NB4 (cell line): ENCODE data around the gene RNF225.

Source experiments
- DNase-seq: peaks from one replicate; pipeline ENCODE4 v3.0.0; 2010; ENCODE audit warnings: low read depth
- H3K4me3 ChIP-seq: one replicate; pipeline ENCODE4 v1.5.1; 2011; ENCODE audit warnings: mild to moderate bottlenecking, low read depth, low read length, moderate library complexity
- MYC ChIP-seq: IDR thresholded peaks from 2 replicates; pipeline ENCODE4 v1.6.1; 2011; ENCODE audit warnings: low read depth, low read length
- POLR2A ChIP-seq: IDR thresholded peaks from 2 replicates; pipeline ENCODE4 v1.6.1; 2011; ENCODE audit warnings: mild to moderate bottlenecking; ENCODE audit not compliant: insufficient read length; ENCODE audit errors: extremely low read depth
- TF ChIP-seq, protein P1 (sequence below): IDR thresholded peaks from 2 replicates; pipeline ENCODE4 v1.6.1; 2011; ENCODE audit warnings: low read depth, low read length
- TF ChIP-seq, protein P2 (sequence below): IDR thresholded peaks from one replicate; pipeline ENCODE4 v1.5.1; 2012; ENCODE audit warnings: low read depth, low read length

The RNF225 gene

DNA sequence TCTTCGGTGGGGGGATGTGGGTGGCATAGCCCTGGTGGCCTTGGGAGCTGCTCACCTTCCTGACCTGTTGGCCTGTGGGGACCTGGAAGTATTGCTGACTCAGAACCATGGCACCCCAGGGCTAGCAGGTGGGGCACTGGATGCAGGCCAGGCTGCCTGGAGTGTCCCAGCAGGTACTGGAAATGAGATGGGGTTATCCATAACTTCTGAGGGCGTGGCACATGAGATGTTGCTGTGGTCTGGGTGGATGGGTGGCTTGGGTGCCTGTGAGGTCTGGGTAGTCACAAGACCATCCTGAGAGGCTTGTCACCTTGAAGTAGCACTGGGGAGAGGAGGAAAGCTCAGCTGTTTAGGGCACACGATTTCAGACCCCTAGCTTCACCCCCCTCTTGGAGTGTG lies 636 bp upstream of the RNF225 start:
- no peak for DNase-seq
- no peak for TF ChIP-seq MYC
- TF ChIP-seq, protein P1, sequence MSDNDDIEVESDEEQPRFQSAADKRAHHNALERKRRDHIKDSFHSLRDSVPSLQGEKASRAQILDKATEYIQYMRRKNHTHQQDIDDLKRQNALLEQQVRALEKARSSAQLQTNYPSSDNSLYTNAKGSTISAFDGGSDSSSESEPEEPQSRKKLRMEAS = no peak
- TF ChIP-seq POLR2A = no peak
- TF ChIP-seq, protein P2, sequence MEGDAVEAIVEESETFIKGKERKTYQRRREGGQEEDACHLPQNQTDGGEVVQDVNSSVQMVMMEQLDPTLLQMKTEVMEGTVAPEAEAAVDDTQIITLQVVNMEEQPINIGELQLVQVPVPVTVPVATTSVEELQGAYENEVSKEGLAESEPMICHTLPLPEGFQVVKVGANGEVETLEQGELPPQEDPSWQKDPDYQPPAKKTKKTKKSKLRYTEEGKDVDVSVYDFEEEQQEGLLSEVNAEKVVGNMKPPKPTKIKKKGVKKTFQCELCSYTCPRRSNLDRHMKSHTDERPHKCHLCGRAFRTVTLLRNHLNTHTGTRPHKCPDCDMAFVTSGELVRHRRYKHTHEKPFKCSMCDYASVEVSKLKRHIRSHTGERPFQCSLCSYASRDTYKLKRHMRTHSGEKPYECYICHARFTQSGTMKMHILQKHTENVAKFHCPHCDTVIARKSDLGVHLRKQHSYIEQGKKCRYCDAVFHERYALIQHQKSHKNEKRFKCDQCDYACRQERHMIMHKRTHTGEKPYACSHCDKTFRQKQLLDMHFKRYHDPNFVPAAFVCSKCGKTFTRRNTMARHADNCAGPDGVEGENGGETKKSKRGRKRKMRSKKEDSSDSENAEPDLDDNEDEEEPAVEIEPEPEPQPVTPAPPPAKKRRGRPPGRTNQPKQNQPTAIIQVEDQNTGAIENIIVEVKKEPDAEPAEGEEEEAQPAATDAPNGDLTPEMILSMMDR = no peak
- H3K4me3 ChIP-seq = no peak overlapping the region

DNA sequence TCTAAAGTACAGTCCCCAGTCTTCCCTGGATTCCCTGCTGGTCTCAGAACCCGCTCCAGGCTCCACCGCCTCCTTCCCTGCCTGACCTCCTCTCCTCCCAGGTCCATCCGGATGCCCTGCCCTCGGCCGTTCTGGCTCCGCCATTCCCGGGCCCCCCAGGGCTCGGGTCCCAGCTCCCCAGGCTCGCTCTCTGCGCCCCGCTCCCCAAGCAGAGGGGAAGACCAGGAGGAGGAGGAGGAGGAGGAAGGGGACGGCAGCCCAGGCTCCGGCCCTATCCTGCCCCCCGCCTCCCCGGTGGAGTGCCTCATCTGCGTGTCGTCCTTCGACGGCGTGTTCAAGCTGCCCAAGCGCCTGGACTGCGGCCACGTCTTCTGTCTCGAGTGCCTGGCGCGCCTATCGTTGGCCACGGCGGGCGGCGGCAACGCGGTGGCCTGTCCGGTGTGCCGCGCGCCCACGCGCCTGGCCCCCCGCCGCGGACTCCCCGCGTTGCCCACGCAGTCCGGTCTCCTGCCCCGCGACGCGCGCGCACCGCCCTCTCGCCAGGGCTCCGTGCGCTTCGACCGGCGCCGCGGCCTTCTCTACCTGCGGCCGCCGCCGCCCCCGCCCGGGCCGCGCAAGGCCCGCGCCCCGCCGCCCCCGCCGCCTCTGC lies 647 bp downstream of the RNF225 start:
- no peak for DNase-seq
- TF ChIP-seq POLR2A (no peak), MYC (no peak)
- TF ChIP-seq, protein P1 = no peak
- TF ChIP-seq, protein P2 = no peak
- H3K4me3 ChIP-seq = no peak overlapping the region

DNA sequence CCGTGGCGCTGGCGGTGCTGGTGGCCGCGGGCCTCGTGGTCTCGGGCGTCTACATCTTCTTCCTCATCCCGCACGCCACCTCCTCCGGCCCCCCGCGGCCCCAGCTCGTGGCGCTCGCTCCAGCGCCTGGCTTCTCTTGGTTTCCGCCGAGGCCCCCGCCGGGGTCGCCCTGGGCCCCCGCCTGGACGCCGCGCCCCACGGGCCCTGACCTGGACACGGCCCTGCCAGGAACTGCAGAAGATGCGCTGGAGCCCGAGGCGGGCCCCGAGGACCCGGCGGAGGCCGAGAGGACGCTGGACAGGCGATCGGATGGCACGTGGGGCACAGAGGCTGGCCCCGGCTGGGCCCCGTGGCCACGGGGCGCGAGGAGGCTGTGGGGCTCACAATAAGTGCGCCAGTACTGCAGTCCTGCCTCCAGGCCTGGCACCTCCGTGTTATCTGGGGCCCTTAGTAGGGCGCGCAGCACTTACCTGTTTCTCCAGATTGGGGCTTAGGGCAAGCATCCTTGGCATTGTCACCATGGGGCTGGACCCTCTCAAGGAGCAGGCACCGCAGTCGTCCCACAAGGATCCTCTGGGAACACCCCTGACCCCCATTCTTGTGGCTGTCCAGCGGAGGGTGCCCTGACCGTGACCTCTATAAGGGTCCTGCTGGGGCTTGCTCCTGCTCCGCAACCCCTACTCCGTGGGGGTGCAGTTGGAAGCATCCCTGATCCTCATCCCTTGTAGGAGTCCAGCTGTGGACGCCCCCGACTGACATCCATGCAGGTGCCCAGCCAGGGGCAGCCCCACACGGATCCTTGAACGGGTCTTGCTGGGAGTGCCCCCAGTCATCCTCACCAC lies 1.5 kb downstream of the RNF225 start:
- DNase-seq = no peak
- H3K4me3 ChIP-seq = no peak overlapping the region
- TF ChIP-seq, protein P2 = no peak
- TF ChIP-seq POLR2A (no peak), MYC (no peak)
- TF ChIP-seq, protein P1 = no peak

DNA sequence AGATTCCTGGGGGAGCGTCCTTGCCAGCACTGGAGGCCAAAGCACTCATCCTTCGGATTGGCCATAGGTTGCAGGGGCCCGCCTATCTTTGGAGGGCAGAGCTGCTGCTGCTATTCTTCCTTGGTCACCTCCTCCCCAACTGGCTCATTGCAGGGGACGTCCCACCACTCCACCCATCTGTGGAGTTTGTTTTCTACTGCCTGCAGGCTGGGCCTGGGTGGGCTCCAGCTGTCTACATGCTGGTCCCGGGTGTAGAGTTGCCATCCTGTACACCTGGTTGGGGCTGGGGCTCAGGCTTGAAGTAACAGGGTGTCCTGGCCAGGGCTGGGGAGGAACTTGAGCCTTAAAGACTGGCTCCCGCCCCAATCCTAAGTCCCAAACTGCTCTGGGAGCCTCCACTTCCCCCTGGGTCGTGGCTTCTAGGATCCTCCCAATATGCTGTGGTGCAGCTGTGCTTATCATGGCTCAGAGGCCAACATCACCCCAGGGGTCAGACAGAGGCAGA lies 2.1 kb downstream of the RNF225 start:
- no peak overlapping the region for H3K4me3 ChIP-seq
- DNase-seq = no peak
- TF ChIP-seq, protein P2 = no peak
- TF ChIP-seq, protein P1 = no peak
- TF ChIP-seq MYC (no peak), POLR2A (no peak)

DNA sequence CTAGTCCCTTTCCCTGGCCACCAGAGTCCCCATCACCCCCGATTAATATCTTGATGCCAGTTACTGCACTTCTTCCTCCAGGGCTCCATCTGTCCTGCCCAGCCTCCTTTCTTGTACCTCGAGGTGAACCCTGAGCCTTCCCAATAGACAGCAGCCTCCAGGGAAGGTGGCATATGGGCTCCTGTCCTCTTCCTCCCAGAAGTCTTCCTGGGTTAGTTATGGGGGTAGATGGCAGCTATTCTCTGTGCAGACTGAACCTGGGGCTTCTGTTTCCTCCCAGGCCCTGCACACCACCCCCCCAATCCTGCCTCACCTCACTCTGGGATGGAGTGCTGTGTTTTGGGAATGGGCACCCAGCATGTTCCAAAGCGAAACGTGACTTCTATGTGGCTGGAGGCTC lies 2.6 kb downstream of the RNF225 start:
- no peak overlapping the region for H3K4me3 ChIP-seq
- DNase-seq = no peak
- TF ChIP-seq POLR2A = no peak
- TF ChIP-seq, protein P1 = no peak
- TF ChIP-seq MYC = no peak
- TF ChIP-seq, protein P2 = no peak
